Measurements from ENCODE around the gene LDAF1. TPM values are rescaled to one million over a fixed set of nuclear protein-coding genes. Genes with fewer than 3 reads are reported as not detected.
"Not testable (repeated sequence)": the region's sequence is repeated elsewhere in the genome, so short reads cannot be mapped to it uniquely, and the experiment has no call there.

LDAF1 gene
- total RNA-seq, 2 experiments from 2014 or later: 11.0 to 11.2 TPM

- Mint-ChIP-seq H3K9me3 (no peaks in the 10 kb centered on the region), H3K4me1 (ENCODE audit: low read depth) (no peaks in the 10 kb centered on the region), H3K36me3 (ENCODE audit: low read depth) (no peaks in the 10 kb centered on the region), H3K4me3 (no peak overlapping the region), H3K27me3 (no peaks in the 10 kb centered on the region), H3K27ac (no peak overlapping the region)
- Histone ChIP-seq H3K27ac (ENCODE audit: low read depth in 1 of 2, low read length in 2 of 2) (no peak overlapping the region), H3K4me3 (ENCODE audit: low read length) (no peak overlapping the region), H3K4me1 (ENCODE audit: insufficient read depth, low read length) (no peaks in the 10 kb centered on the region), H3K27me3 (ENCODE audit: control insufficient read depth in 1 of 2, insufficient read depth in 2 of 2, low read length in 2 of 2) (no peaks in the 10 kb centered on the region), H3K36me3 (ENCODE audit: insufficient read depth, low read length) (no peaks in the 10 kb centered on the region), H3K9me3 (ENCODE audit: control insufficient read depth in 1 of 2, insufficient read depth in 1 of 2, low read length in 2 of 2) (no peaks in the 10 kb centered on the region)
- DNase-seq (no peak), ATAC-seq (ENCODE audit: poor library complexity) (no peak)
- CTCF ChIA-PET: no interaction called here
- intact Hi-C loops (cut with DNase I, micrococcal nuclease): no loop called here
- POLR2A ChIA-PET: no interaction called here
- no peak for TF ChIP-seq CTCF (IDR thresholded peaks at IDR 0.05)
These were observed 24.4 kb upstream of the LDAF1 start for GRCh38 chr16:21134053-21134452.

- TF ChIP-seq CTCF (IDR thresholded peaks at IDR 0.05): no peak
- no peaks in the 10 kb centered on the region for H3K9me3 Mint-ChIP-seq
- H3K36me3 ChIP-seq (ENCODE audit: insufficient read depth, low read length): no peaks in the 10 kb centered on the region
- peaks cover 42% of the 10 kb centered on the region for H3K27me3 Mint-ChIP-seq
- no peaks in the 10 kb centered on the region for H3K36me3 Mint-ChIP-seq (ENCODE audit: low read depth)
- H3K4me1 Mint-ChIP-seq (ENCODE audit: low read depth): no peaks in the 10 kb centered on the region
- no peak for ATAC-seq (ENCODE audit: poor library complexity)
- no peaks in the 10 kb centered on the region for H3K9me3 ChIP-seq (ENCODE audit: control insufficient read depth in 1 of 2, insufficient read depth in 1 of 2, low read length in 2 of 2)
- no peak overlapping the region for H3K4me3 Mint-ChIP-seq
- ChIA-PET CTCF (no interaction called here), POLR2A (no interaction called here)
- no peak for DNase-seq
- no peak overlapping the region for H3K27ac Mint-ChIP-seq
- H3K4me3 ChIP-seq (ENCODE audit: low read length): no peak overlapping the region
- H3K4me1 ChIP-seq (ENCODE audit: insufficient read depth, low read length): no peaks in the 10 kb centered on the region
- intact Hi-C loops (cut with DNase I, micrococcal nuclease): no loop called here
- H3K27me3 ChIP-seq (ENCODE audit: control insufficient read depth in 1 of 2, insufficient read depth in 2 of 2, low read length in 2 of 2): peaks cover 3 to 5% of the 10 kb centered on the region in 2 experiments
- H3K27ac ChIP-seq (ENCODE audit: low read depth in 1 of 2, low read length in 2 of 2): no peak overlapping the region
These were observed 12.7 kb upstream of the LDAF1 start for GRCh38 chr16:21145738-21146137.

GRCh38 chr16:21150375-21151001 is 8.0 kb upstream of the LDAF1 start, which contains the start of gene DNAH3:
Gene DNAH3, minus strand, starts transcription at chr16:21150846. Its CDS starts 527 bp downstream, at chr16:21150319.
- Mint-ChIP-seq H3K27me3 (peaks cover 48% of the 10 kb centered on the region), H3K27ac (no peak within 1 kb of the TSS), H3K9me3 (no peaks in the 10 kb centered on the region), H3K4me3 (no peak within 1 kb of the TSS), H3K4me1 (ENCODE audit: low read depth) (no peaks in the 10 kb centered on the region), H3K36me3 (ENCODE audit: low read depth) (no peaks in the 10 kb centered on the region)
- H3K4me1 ChIP-seq (ENCODE audit: insufficient read depth, low read length): no peaks in the 10 kb centered on the region
- intact Hi-C loops (cut with DNase I, micrococcal nuclease): loop anchor here in 1 of 2 experiments (10.0 kb wide), 1 partner anchor 144 kb away; no protein-coding TSS in a partner anchor
- TF ChIP-seq CTCF (IDR thresholded peaks at IDR 0.05): no peak
- no peak within 1 kb of the TSS for H3K27ac ChIP-seq (ENCODE audit: low read depth in 1 of 2, low read length in 2 of 2)
- no peak for ATAC-seq (ENCODE audit: poor library complexity)
- peaks cover 0 to 5% of the 10 kb centered on the region in 2 experiments for H3K27me3 ChIP-seq (ENCODE audit: control insufficient read depth in 1 of 2, insufficient read depth in 2 of 2, low read length in 2 of 2)
- H3K36me3 ChIP-seq (ENCODE audit: insufficient read depth, low read length): no peaks in the 10 kb centered on the region
- CTCF ChIA-PET: no interaction called here
- POLR2A ChIA-PET: no interaction called here
- H3K4me3 ChIP-seq (ENCODE audit: low read length): no peak within 1 kb of the TSS
- H3K9me3 ChIP-seq (ENCODE audit: control insufficient read depth in 1 of 2, insufficient read depth in 1 of 2, low read length in 2 of 2): no peaks in the 10 kb centered on the region
- no peak for DNase-seq

GRCh38 chr16:21152160-21153030 is 6.1 kb upstream of the LDAF1 start:
- DNase-seq; CTCF ChIA-PET; H3K4me1 Mint-ChIP-seq (ENCODE audit: low read depth); H3K27me3 ChIP-seq (ENCODE audit: control insufficient read depth in 1 of 2, insufficient read depth in 2 of 2, low read length in 2 of 2); H3K36me3 ChIP-seq (ENCODE audit: insufficient read depth, low read length); H3K36me3 Mint-ChIP-seq (ENCODE audit: low read depth); H3K9me3 Mint-ChIP-seq; POLR2A ChIA-PET; H3K4me1 ChIP-seq (ENCODE audit: insufficient read depth, low read length); H3K27ac Mint-ChIP-seq; H3K4me3 ChIP-seq (ENCODE audit: low read length); H3K27ac ChIP-seq (ENCODE audit: low read depth in 1 of 2, low read length in 2 of 2); H3K4me3 Mint-ChIP-seq; H3K9me3 ChIP-seq (ENCODE audit: control insufficient read depth in 1 of 2, insufficient read depth in 1 of 2, low read length in 2 of 2); ATAC-seq (ENCODE audit: poor library complexity): not testable (repeated sequence)
- intact Hi-C loops (cut with DNase I, micrococcal nuclease): loop anchor here in 1 of 2 experiments (10.0 kb wide), 1 partner anchor 142 kb away; no protein-coding TSS in a partner anchor
- H3K27me3 Mint-ChIP-seq: peaks cover 32% of the 10 kb centered on the region

- H3K4me3 Mint-ChIP-seq; H3K36me3 ChIP-seq (ENCODE audit: insufficient read depth, low read length); H3K27ac ChIP-seq (ENCODE audit: low read depth in 1 of 2, low read length in 2 of 2); H3K36me3 Mint-ChIP-seq (ENCODE audit: low read depth); DNase-seq; CTCF ChIA-PET; H3K4me1 Mint-ChIP-seq (ENCODE audit: low read depth); H3K9me3 Mint-ChIP-seq; H3K4me1 ChIP-seq (ENCODE audit: insufficient read depth, low read length); H3K4me3 ChIP-seq (ENCODE audit: low read length); H3K9me3 ChIP-seq (ENCODE audit: control insufficient read depth in 1 of 2, insufficient read depth in 1 of 2, low read length in 2 of 2); H3K27ac Mint-ChIP-seq; POLR2A ChIA-PET; H3K27me3 ChIP-seq (ENCODE audit: control insufficient read depth in 1 of 2, insufficient read depth in 2 of 2, low read length in 2 of 2); ATAC-seq (ENCODE audit: poor library complexity): not testable (repeated sequence)
- intact Hi-C loops (cut with DNase I, micrococcal nuclease): loop anchor here in 1 of 2 experiments (10.0 kb wide), 1 partner anchor 142 kb away; no protein-coding TSS in a partner anchor
- H3K27me3 Mint-ChIP-seq: peaks cover 24% of the 10 kb centered on the region
These were observed 5.2 kb upstream of the LDAF1 start for GRCh38 chr16:21153124-21153729.

All from CD4-positive, alpha-beta T cell (primary cell).